Stomach (tissue), 9 donors: ENCODE results near the gene DYSF. TPM values are rescaled to one million over a fixed set of nuclear protein-coding genes. Genes with fewer than 3 reads are reported as not detected.

Experiments used
- DNase-seq, 2 donors: peaks; one replicate each; pipeline versions ENCODE4 v3.0.0 to v3.0.0-alpha.2; 2013 to 2019
- H3K27ac ChIP-seq, 5 donors: fragments of 200-600 bp in 4 of 5; sonication (generic) in 4 of 5; one replicate each; pipeline ENCODE4 v1.5.1; 2013 to 2019; ENCODE audit warnings: mild to moderate bottlenecking in 1 of 5, moderate library complexity in 1 of 5
- H3K27me3 ChIP-seq, 3 donors: fragments of 200-600 bp; sonication (generic); one replicate each; pipeline ENCODE4 v1.5.1; 2017 to 2019; ENCODE audit warnings: mixed run types in 1 of 3
- H3K36me3 ChIP-seq, 4 donors: fragments of 200-600 bp; sonication (generic); 1 replicate in 3 of 4; 2 replicates in 1 of 4; pipeline ENCODE4 v1.5.1; 2016 to 2019
- H3K4me1 ChIP-seq, 4 donors: fragments of 200-600 bp; sonication (generic); one replicate each; pipeline ENCODE4 v1.5.1; 2016 to 2019
- H3K4me3 ChIP-seq, 4 donors: fragments of 200-600 bp; sonication (generic) in 3 of 4; one replicate each; pipeline ENCODE4 v1.5.1; 2016 to 2019; ENCODE audit warnings: mild to moderate bottlenecking in 1 of 4
- H3K9me3 ChIP-seq, 4 donors: fragments of 200-600 bp; sonication (generic); one replicate each; pipeline ENCODE4 v1.5.1; 2016 to 2019
- CTCF ChIP-seq, 7 experiments: fragments of 450-650 bp in 4 of 7; fragments of 200-600 bp in 3 of 7; sonication (generic) in 3 of 7; IDR thresholded peaks; one replicate each; pipeline ENCODE4 v1.5.1; 2016 to 2019; ENCODE audit warnings: antibody characterized with exemption in 7 of 7, control low read depth in 2 of 7, mild to moderate bottlenecking in 1 of 7
- EP300 ChIP-seq: sonication (generic); formaldehyde crosslinking; IDR thresholded peaks from one replicate; pipeline ENCODE4 v1.6.1; 2017; ENCODE audit warnings: antibody characterized with exemption
- POLR2A ChIP-seq, 4 donors: fragments of 450-650 bp; IDR thresholded peaks; one replicate each; pipeline ENCODE4 v1.6.1; 2016; ENCODE audit warnings: antibody characterized with exemption in 4 of 4, control low read depth in 2 of 4, mild to moderate bottlenecking in 1 of 4, moderate library complexity in 1 of 4
- POLR2AphosphoS5 ChIP-seq, 3 donors: sonication (generic); formaldehyde crosslinking; IDR thresholded peaks; one replicate each; pipeline ENCODE4 v1.6.1; 2016; ENCODE audit warnings: antibody characterized with exemption in 3 of 3
- WGBS, 5 donors: extraction: QIAGEN DNeasy Blood & Tissue Kit in 3 of 5; methylation state at CpG; one replicate each; pipeline versions ENCODE4 v1.1.5 to v1.1.7; 2013 to 2018; 5-methylcytosine and 5-hydroxymethylcytosine counted together
- intact Hi-C: fragments of 100-400 bp; cut with DNase I; formaldehyde crosslinking; loops from one replicate; pipeline ENCODE4 v1.15.1; 2023; ENCODE audit warnings: low total_unique reads
- polyA plus RNA-seq, 3 donors: library from polyadenylated mRNA; stranded (reverse); fragments of 200-250 nt; gene quantifications; one replicate each; pipeline ENCODE4 v1.2.3, GENCODE V29; 2013
- total RNA-seq, 5 donors: library from RNA; depleted of rRNA; stranded (reverse); fragments of >200 nt; gene quantifications; one replicate each; pipeline versions ENCODE4 v1.1.0 to v1.2.3, GENCODE V29; 2014 to 2016
- donor health status: healthy with polysubstance abuse.
- donor health status: Bipolar disorder and iron deficiency.
- donor health status: healthy.

Gene DYSF
- total and polyA plus RNA-seq, 8 donors: 2.1 to 13.4 (median 6.1) TPM

DNA sequence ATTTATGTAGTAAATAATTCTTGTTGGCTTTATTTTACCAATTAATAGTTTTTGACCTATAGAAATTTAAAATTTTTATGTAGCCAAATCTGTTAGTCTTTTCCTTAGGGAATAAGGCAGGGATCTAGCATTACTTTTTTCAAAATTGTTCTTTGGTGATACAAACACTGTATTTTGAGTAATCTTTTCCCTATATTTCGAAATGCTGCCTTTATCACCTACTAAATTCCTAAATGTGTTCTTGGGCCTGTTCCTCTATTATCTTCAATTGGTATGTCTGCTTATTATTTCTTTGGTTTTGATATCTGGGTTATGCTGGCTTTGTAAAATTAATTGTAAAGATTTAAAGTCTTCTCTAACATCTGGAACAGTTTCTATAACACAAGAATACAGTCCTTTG lies 87.5 kb downstream of the DYSF start:
- Histone ChIP-seq H3K9me3 (no peaks in the 10 kb centered on the region), H3K4me1 (peaks cover 0 to 11% (median under 1%) of the 10 kb centered on the region in 4 donors), H3K27ac (no peak overlapping the region), H3K27me3 (peaks cover 0 to 13% (median 0%) of the 10 kb centered on the region in 3 donors), H3K36me3 (peaks cover 0 to 14% (median 0%) of the 10 kb centered on the region in 4 donors), H3K4me3 (no peak overlapping the region)
- no peak for TF ChIP-seq POLR2AphosphoS5 (IDR thresholded peaks at IDR 0.05)
- no peak for TF ChIP-seq EP300
- no peak for TF ChIP-seq CTCF (IDR thresholded peaks at IDR 0.05)
- TF ChIP-seq POLR2A (IDR thresholded peaks at IDR 0.05): no peak
- DNase-seq: no peak
- intact Hi-C loops: no loop called here
- 85 to 90% (median 85%) methylated on average over 1 of the region's 1 CpG for WGBS, 5 donors

DNA sequence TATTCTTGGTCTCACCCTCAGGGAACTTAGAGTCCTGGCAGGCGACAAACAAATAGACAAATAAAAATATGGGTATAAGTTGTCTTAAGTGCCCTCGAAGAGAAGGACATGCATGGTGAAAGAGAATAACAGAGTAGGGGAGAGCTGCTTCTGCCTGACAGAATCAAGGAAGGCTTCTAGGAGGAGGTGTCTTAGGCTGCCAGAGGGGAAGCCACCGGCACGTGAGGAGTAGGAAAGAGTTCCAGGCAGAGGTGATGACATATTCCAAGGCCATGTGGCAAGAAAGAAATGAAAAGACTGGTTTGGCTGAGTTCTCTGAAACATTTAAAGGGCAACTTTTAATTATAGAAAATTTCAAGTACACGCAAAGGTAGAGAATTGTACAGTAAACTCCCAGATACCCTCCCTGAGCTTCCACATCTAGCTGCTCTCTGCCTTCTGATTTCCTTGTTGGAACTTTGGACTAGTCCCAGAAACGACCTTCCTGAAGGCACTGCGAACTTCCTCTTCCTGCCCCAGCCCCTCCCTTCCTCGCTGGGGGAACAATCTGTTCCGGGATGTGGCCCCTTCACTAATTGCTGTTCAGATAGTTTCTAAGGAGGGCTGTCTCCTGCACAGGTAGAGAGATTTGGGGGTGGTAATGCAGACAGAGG lies 91.7 kb downstream of the DYSF start:
- Histone ChIP-seq H3K36me3 (no peaks in the 10 kb centered on the region), H3K27me3 (peaks cover 0 to 24% (median 0%) of the 10 kb centered on the region in 3 donors), H3K27ac (peak overlapping the region in 4 of 5 donors; percentile 13 to 46 (median 38)), H3K4me3 (no peak overlapping the region), H3K4me1 (peaks cover 0 to 14% (median 2%) of the 10 kb centered on the region in 4 donors), H3K9me3 (peaks cover 0 to 5% (median 0%) of the 10 kb centered on the region in 4 donors)
- DNase-seq: peak in 1 of 2 donors; percentile 45
- 50 to 57% (median 54%) methylated on average over 9 of the region's 9 CpGs for WGBS, 5 donors
- intact Hi-C loops: loop anchor here (5.0 kb wide), 1 partner anchor 607 kb away; no protein-coding TSS in a partner anchor
- TF ChIP-seq CTCF (IDR thresholded peaks at IDR 0.05) (no peak), POLR2A (IDR thresholded peaks at IDR 0.05) (no peak), POLR2AphosphoS5 (IDR thresholded peaks at IDR 0.05) (peak in 1 of 3 donors; percentile 38), EP300 (no peak)

DNA sequence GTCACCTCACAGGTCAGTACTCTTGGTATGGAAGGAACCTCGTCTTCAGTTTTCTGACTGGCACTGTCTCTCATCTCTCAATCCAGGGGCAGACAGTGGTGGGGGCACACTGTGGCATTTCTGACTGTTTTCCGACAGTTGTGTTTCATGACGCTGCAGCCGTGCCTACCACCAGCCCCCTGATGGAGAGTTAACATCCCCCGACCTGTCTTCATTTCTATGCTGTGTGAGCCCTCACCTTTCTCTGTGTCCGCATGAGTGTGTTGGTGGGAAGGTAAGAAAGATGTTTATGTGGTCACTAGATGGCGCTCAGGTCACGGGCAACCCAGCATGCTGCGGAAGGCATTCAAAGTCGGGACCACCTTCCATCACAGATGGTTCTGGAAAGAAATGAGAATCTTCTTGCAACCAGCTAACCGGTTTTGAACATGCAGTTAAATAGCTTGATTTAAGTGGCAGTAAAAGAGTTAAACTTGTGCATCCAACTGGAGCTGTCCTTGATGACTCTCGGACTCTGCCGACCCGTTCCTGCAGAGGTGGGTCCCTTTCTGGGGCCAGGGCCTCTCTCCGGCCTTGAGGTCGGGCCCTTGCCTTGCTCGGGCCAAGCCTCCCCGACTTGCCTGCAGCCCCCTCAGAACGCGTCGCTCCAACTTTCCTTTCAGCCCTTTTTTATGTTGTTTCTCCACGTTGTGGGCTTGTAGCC lies 92.4 kb downstream of the DYSF start:
- peaks cover 0 to 5% (median 0%) of the 10 kb centered on the region in 4 donors for H3K9me3 ChIP-seq
- no peak overlapping the region for H3K4me3 ChIP-seq
- H3K4me1 ChIP-seq: peaks cover 0 to 14% (median 2%) of the 10 kb centered on the region in 4 donors
- intact Hi-C loops: loop anchor here (5.0 kb wide), 1 partner anchor 607 kb away; no protein-coding TSS in a partner anchor
- peaks cover 0 to 24% (median 0%) of the 10 kb centered on the region in 3 donors for H3K27me3 ChIP-seq
- TF ChIP-seq POLR2A (IDR thresholded peaks at IDR 0.05): no peak
- peak in 4 of 7 experiments; percentile 15 to 50 (median 46) for TF ChIP-seq CTCF (IDR thresholded peaks at IDR 0.05)
- H3K36me3 ChIP-seq: no peaks in the 10 kb centered on the region
- H3K27ac ChIP-seq: peak overlapping the region in 2 of 5 donors; percentile 13 to 38
- 43 to 47% (median 44%) methylated on average over 22 of the region's 22 CpGs for WGBS, 5 donors
- peak in 1 of 2 donors; percentile 90 for DNase-seq

DNA sequence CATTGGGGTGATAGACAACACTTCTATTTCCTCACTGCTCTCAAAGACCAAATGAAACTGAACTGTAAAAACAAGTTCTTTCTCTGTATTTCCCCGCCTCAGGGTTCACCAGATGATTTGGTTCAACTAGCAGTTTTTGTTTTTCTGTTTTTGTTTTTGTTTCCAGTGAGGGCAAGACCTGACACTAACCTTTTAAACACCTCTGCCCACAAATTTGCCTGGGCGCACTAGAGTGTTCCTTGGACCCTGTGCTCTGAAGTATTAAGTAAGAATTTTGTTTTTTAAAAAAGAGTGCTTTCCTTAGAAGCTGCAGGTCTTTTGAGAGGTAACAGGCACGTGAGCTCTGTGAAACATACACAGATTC lies 92.9 kb downstream of the DYSF start:
- peaks cover 0 to 24% (median 0%) of the 10 kb centered on the region in 3 donors for H3K27me3 ChIP-seq
- WGBS, 5 donors: 57 to 78% (median 64%) methylated on average over 3 of the region's 3 CpGs
- intact Hi-C loops: loop anchor here (5.0 kb wide), 1 partner anchor 606 kb away; no protein-coding TSS in a partner anchor
- H3K9me3 ChIP-seq: peaks cover 0 to 5% (median 0%) of the 10 kb centered on the region in 4 donors
- H3K36me3 ChIP-seq: no peaks in the 10 kb centered on the region
- DNase-seq: no peak
- H3K27ac ChIP-seq: no peak overlapping the region
- TF ChIP-seq POLR2AphosphoS5 (IDR thresholded peaks at IDR 0.05) (no peak), POLR2A (IDR thresholded peaks at IDR 0.05) (no peak), CTCF (IDR thresholded peaks at IDR 0.05) (no peak), EP300 (no peak)
- H3K4me1 ChIP-seq: peaks cover 0 to 14% (median 2%) of the 10 kb centered on the region in 4 donors
- no peak overlapping the region for H3K4me3 ChIP-seq
